GM23248 (cell line): Measurements from ENCODE around the gene THOP1. TPM values are rescaled to one million over a fixed set of nuclear protein-coding genes. Genes with fewer than 3 reads are reported as not detected.

Experiments
- DNase-seq: peaks from one replicate; pipeline ENCODE4 v3.0.0-alpha.2; 2015
- H2AFZ ChIP-seq: fragments of 200-600 bp; sonication (generic); 2 replicates; pipeline ENCODE4 v1.6.1; 2016; ENCODE audit warnings: antibody characterized with exemption
- H3F3A ChIP-seq: fragments of 200-600 bp; sonication (generic); 2 replicates; pipeline ENCODE4 v1.6.1; 2016; ENCODE audit warnings: mild to moderate bottlenecking, antibody characterized with exemption, mixed run types; ENCODE audit not compliant: insufficient read depth
- H3K27ac ChIP-seq: fragments of 200-600 bp; sonication (generic); 2 replicates; pipeline ENCODE4 v1.5.1; 2016; ENCODE audit warnings: mild to moderate bottlenecking
- H3K27me3 ChIP-seq: fragments of 200-600 bp; sonication (generic); replicated peaks from 2 replicates; pipeline ENCODE4 v1.6.1; 2016; ENCODE audit warnings: mild to moderate bottlenecking; ENCODE audit not compliant: insufficient read depth
- H3K36me3 ChIP-seq: fragments of 200-600 bp; sonication (generic); 2 replicates; pipeline ENCODE4 v1.6.1; 2016; ENCODE audit warnings: low read depth, mild to moderate bottlenecking
- H3K4me1 ChIP-seq: fragments of 200-600 bp; sonication (generic); 2 replicates; pipeline ENCODE4 v1.6.1; 2016; ENCODE audit warnings: mild to moderate bottlenecking; ENCODE audit not compliant: insufficient read depth
- H3K4me2 ChIP-seq: fragments of 200-600 bp; sonication (generic); one replicate; pipeline ENCODE4 v1.6.1; 2016; ENCODE audit warnings: mild to moderate bottlenecking; ENCODE audit not compliant: unreplicated experiment
- H3K4me3 ChIP-seq: fragments of 200-600 bp; sonication (generic); 2 replicates; pipeline ENCODE4 v1.5.1; 2016; ENCODE audit warnings: mild to moderate bottlenecking
- H3K79me2 ChIP-seq: fragments of 200-600 bp; sonication (generic); 2 replicates; pipeline ENCODE4 v1.6.1; 2016; ENCODE audit warnings: mild to moderate bottlenecking; ENCODE audit not compliant: insufficient read depth
- H3K9ac ChIP-seq: fragments of 200-600 bp; sonication (generic); 2 replicates; pipeline ENCODE4 v1.6.1; 2016; ENCODE audit warnings: mild to moderate bottlenecking
- H3K9me2 ChIP-seq: fragments of 200-600 bp; sonication (generic); 2 replicates; pipeline ENCODE4 v1.6.1; 2016; ENCODE audit warnings: mixed run types, mild to moderate bottlenecking, moderate library complexity; ENCODE audit not compliant: insufficient read depth
- H3K9me3 ChIP-seq: fragments of 200-600 bp; sonication (generic); one replicate; pipeline ENCODE4 v1.6.1; 2017; ENCODE audit warnings: low read depth
- H4K20me1 ChIP-seq: fragments of 200-600 bp; sonication (generic); 2 replicates; pipeline ENCODE4 v1.6.0; 2016; ENCODE audit not compliant: insufficient read depth
- EZH2 ChIP-seq: fragments of 200-600 bp; sonication (generic); IDR thresholded peaks from 2 replicates; pipeline ENCODE4 v1.6.1; 2018; ENCODE audit warnings: antibody characterized with exemption, mild to moderate bottlenecking; ENCODE audit not compliant: insufficient read depth, poor library complexity, severe bottlenecking
- EZH2phosphoT487 ChIP-seq: fragments of 200-600 bp; sonication (generic); IDR thresholded peaks from 2 replicates; pipeline ENCODE4 v1.6.1; 2018; ENCODE audit warnings: antibody characterized with exemption, moderate library complexity, mild to moderate bottlenecking, low read depth; ENCODE audit not compliant: insufficient read depth
- WGBS, 2 experiments: methylation state at CpG; one replicate each; pipeline ENCODE4 v1.1.6; 2015 to 2017; ENCODE audit warnings: low lambda C conversion rate in 2 of 2, low coverage in 1 of 2; ENCODE audit errors: missing lambda C conversion rate in 2 of 2; 5-methylcytosine and 5-hydroxymethylcytosine counted together
- in situ Hi-C: fragments of 300-500 bp; cut with MboI; formaldehyde crosslinking; loops from 2 replicates; pipeline ENCODE4 v1.15.0; 2020
- polyA plus RNA-seq: library from polyadenylated mRNA; unstranded; fragments of >200 nt; fragmentation: Nextera tagmentation; extraction: Ambion mirVana; gene quantifications from 2 replicates; pipeline ENCODE4 v1.2.1, GENCODE V29; 2016
- total RNA-seq: library from RNA; depleted of rRNA; stranded (reverse); fragments of >200 nt; shearing (Covaris generic); gene quantifications from 2 replicates; pipeline ENCODE4 v1.2.3, GENCODE V29; 2014

Gene THOP1
- total and polyA plus RNA-seq, 2 experiments from 2014 or later = 64.8 to 136 TPM

DNA sequence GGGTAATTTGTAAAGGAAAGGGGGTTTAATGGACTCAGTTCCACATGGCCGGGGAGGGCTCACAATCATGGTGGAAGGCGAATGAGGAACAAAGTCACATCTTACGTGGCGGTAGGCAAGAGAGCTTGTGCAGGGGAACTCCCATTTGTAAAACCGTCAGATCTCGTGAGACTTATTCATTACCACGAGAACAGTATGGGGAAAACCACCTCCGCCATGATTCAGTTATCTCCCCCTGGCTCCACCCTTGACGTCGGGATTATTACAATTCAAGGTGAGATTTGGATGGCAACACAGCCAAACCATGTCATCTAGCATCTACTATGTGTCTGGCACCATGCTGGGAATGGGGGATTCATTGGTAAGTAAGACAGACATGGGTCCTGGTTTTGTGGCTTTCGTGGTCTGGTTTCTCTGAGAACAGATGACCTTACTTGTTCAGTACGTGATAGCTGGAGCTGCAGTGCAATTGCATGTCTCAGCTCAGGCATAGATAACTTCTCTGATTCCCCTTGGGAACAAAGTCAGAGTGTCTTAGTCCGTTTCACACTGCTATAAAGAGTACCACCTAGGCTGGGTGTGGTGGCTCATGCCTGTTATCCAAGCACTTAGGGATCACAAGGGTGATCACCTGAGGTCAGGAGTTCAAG lies 42.7 kb downstream of the THOP1 start:
- Histone ChIP-seq H3K36me3 (peaks cover 17% of the 10 kb centered on the region; the same call in 1 of the 2 replicates), H3K9me3 (no peaks in the 10 kb centered on the region), H3K27me3 (no peaks in the 10 kb centered on the region), H2AFZ (no peak overlapping the region), H3K4me3 (no peak overlapping the region), H3K9ac (no peak overlapping the region), H3K27ac (no peak overlapping the region), H3K4me1 (no peaks in the 10 kb centered on the region), H4K20me1 (no peaks in the 10 kb centered on the region), H3K9me2 (no peaks in the 10 kb centered on the region), H3K79me2 (no peaks in the 10 kb centered on the region), H3K4me2 (no peak overlapping the region), H3F3A (no peaks in the 10 kb centered on the region)
- in situ Hi-C loops = no loop called here
- TF ChIP-seq EZH2 = no peak
- no peak for TF ChIP-seq EZH2phosphoT487
- 90 to 92% methylated on average over 13 of the region's 13 CpGs for WGBS, 2 experiments
- DNase-seq = no peak

DNA sequence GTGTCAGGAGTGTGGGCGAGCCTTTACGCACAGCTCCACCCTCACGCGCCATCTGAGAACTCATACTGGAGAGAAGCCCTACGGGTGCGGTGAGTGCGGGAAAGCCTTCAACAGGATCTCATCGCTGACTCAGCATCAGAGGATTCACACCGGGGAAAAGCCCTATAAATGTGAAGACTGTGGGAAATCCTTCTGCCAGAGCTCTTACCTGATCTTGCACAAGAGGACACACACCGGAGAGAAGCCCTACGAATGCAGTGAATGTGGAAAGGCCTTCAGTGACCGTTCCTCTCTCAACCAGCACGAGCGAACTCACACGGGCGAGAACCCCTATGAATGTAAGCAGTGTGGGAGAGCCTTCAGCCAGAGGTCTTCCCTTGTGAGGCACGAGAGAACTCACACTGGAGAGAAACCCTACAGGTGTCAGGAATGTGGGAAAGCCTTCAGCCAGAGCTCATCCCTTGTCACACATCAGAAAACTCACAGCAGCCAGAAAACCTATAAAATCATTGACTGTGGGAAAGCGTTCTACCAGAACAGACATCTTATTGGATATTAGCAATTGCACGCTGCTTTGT lies 49.1 kb downstream of the THOP1 start:
- no peaks in the 10 kb centered on the region for H3K79me2 ChIP-seq
- H3K27ac ChIP-seq = no peak overlapping the region
- H3K4me2 ChIP-seq = no peak overlapping the region
- TF ChIP-seq EZH2phosphoT487 = no peak
- no peak for TF ChIP-seq EZH2
- DNase-seq = peak; percentile 25
- no peaks in the 10 kb centered on the region for H3K27me3 ChIP-seq
- no peak overlapping the region for H3K9ac ChIP-seq
- H4K20me1 ChIP-seq = no peaks in the 10 kb centered on the region
- H2AFZ ChIP-seq = no peak overlapping the region
- peaks cover 28% of the 10 kb centered on the region; the same call in 1 of the 2 replicates for H3K36me3 ChIP-seq
- H3K9me3 ChIP-seq = peaks cover 4% of the 10 kb centered on the region
- H3K4me1 ChIP-seq = no peaks in the 10 kb centered on the region
- in situ Hi-C loops = no loop called here
- H3K9me2 ChIP-seq = no peaks in the 10 kb centered on the region
- 89 to 90% methylated on average over 19 of the region's 19 CpGs for WGBS, 2 experiments
- H3F3A ChIP-seq = no peaks in the 10 kb centered on the region
- no peak overlapping the region for H3K4me3 ChIP-seq

DNA sequence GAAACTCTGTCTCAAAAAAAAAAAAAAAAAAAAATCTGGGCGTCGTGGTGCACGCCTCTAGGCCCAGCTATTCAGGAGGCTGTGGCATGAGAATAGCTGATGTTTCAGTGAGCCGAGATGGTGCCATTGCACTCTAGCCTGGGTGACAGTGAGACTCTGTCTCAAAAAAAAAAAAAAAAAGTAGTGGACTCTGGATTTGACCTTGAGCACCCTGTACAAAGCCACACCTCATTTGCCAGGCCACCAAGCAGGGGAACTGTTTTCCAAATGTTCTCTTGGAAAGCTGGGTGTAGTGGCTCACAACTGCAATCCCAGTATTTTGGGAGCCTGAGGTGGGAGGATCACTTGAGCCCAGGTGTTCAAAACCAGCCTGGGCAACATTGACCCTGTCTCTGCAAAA lies 52.1 kb downstream of the THOP1 start:
- no peak overlapping the region for H3K4me2 ChIP-seq
- peaks cover 7% of the 10 kb centered on the region for H3K79me2 ChIP-seq
- H3K9me2 ChIP-seq = no peaks in the 10 kb centered on the region
- no peaks in the 10 kb centered on the region for H3K27me3 ChIP-seq
- H3K9me3 ChIP-seq = peaks cover 4% of the 10 kb centered on the region
- no peak overlapping the region for H3K4me3 ChIP-seq
- H3K9ac ChIP-seq = no peak overlapping the region
- H2AFZ ChIP-seq = no peak overlapping the region
- H3K36me3 ChIP-seq = peaks cover 23% of the 10 kb centered on the region; the same call in 1 of the 2 replicates
- no peak overlapping the region for H3K27ac ChIP-seq
- 0 out of 2 replicates have a peak, but pooled peaks cover 4% of the 10 kb centered on the region for H3F3A ChIP-seq
- TF ChIP-seq EZH2 = no peak
- TF ChIP-seq EZH2phosphoT487 = no peak
- DNase-seq = no peak
- H4K20me1 ChIP-seq = no peaks in the 10 kb centered on the region
- 65 to 68% methylated on average over 4 of the region's 4 CpGs for WGBS, 2 experiments
- in situ Hi-C loops = no loop called here
- H3K4me1 ChIP-seq = no peaks in the 10 kb centered on the region

GRCh38 chr19:2840794-2841791 lies 55.8 kb downstream of the THOP1 start, which contains the start of gene ZNF555:
Gene ZNF555 (plus strand): TSS chr19:2841475. CDS start chr19:2841573, 98 bp downstream.
- H2AFZ ChIP-seq = peak within 1 kb of the TSS; percentile 94
- no peaks in the 10 kb centered on the region for H3K9me3 ChIP-seq
- H3K36me3 ChIP-seq = no peaks in the 10 kb centered on the region; the same call in 1 of the 2 replicates
- no peaks in the 10 kb centered on the region for H4K20me1 ChIP-seq
- DNase-seq = peak; percentile 100
- no peaks in the 10 kb centered on the region for H3K27me3 ChIP-seq
- H3K4me2 ChIP-seq = peak within 1 kb of the TSS; percentile 97
- WGBS, 2 experiments = 1 to 3% methylated on average over 62 to 101 of the region's 106 CpGs
- 0 out of 2 replicates have a peak, but pooled peaks cover 4% of the 10 kb centered on the region for H3F3A ChIP-seq
- no peak for TF ChIP-seq EZH2phosphoT487
- no peak for TF ChIP-seq EZH2
- peak within 1 kb of the TSS; percentile 84 for H3K4me3 ChIP-seq
- H3K9me2 ChIP-seq = no peaks in the 10 kb centered on the region
- H3K4me1 ChIP-seq = no peaks in the 10 kb centered on the region
- H3K79me2 ChIP-seq = peaks cover 44% of the 10 kb centered on the region
- H3K27ac ChIP-seq = peak within 1 kb of the TSS; percentile 81
- peak within 1 kb of the TSS; percentile 84 for H3K9ac ChIP-seq
- in situ Hi-C loops = no loop called here
